ENCODE measurements around the gene CARD19. TPM values are rescaled to one million over a fixed set of nuclear protein-coding genes. Genes with fewer than 3 reads are reported as not detected.
A peak's percentile ranks its signal among the peaks of the same experiment; 100 is the strongest.

Gene CARD19
- total and polyA plus RNA-seq, 4 donors = 28.6 to 75.3 (median 53.4) TPM

- Histone ChIP-seq H3K27ac (ENCODE audit: low read depth, low read length) (no peak overlapping the region), H3K4me3 (ENCODE audit: low read depth, low read length) (no peak overlapping the region), H3K36me3 (ENCODE audit: control insufficient read depth, insufficient read depth, low read length) (peaks cover 53% of the 10 kb centered on the region), H3K27me3 (ENCODE audit: control insufficient read depth, insufficient read depth, low read length) (no peaks in the 10 kb centered on the region), H3K4me1 (ENCODE audit: control insufficient read depth, insufficient read depth, low read length) (peaks cover 94% of the 10 kb centered on the region), H3K9me3 (ENCODE audit: control insufficient read depth, insufficient read depth, low read length) (no peaks in the 10 kb centered on the region)
- peak in 1 of 6 donors; percentile 24 for DNase-seq (ENCODE audit: low read depth in 4 of 6, low spot score in 6 of 6)
- 75% methylated on average over 15 of the region's 15 CpGs for WGBS (ENCODE audit: insufficient coverage)
These were observed 35.0 kb downstream of the CARD19 start for GRCh38 chr9:93130861-93131481.

- WGBS (ENCODE audit: insufficient coverage) = 94% methylated on average over 10 of the region's 13 CpGs
- Histone ChIP-seq H3K4me3 (ENCODE audit: low read depth, low read length) (no peak overlapping the region), H3K27ac (ENCODE audit: low read depth, low read length) (peak overlapping the region; percentile 97)
These were observed 35.7 kb downstream of the CARD19 start for GRCh38 chr9:93131599-93132286.

GRCh38 chr9:93132287-93132927, 36.4 kb downstream of the CARD19 start:
- Histone ChIP-seq H3K27me3 (ENCODE audit: control insufficient read depth, insufficient read depth, low read length) (no peaks in the 10 kb centered on the region), H3K4me1 (ENCODE audit: control insufficient read depth, insufficient read depth, low read length) (peaks cover 84% of the 10 kb centered on the region), H3K36me3 (ENCODE audit: control insufficient read depth, insufficient read depth, low read length) (peaks cover 41% of the 10 kb centered on the region), H3K9me3 (ENCODE audit: control insufficient read depth, insufficient read depth, low read length) (no peaks in the 10 kb centered on the region), H3K4me3 (ENCODE audit: low read depth, low read length) (peak overlapping the region; percentile 80), H3K27ac (ENCODE audit: low read depth, low read length) (peak overlapping the region; percentile 97)
- peak in 2 of 6 donors; percentile 71 to 82 for DNase-seq (ENCODE audit: low read depth in 4 of 6, low spot score in 6 of 6)
- WGBS (ENCODE audit: insufficient coverage) = 50% methylated on average over 7 of the region's 12 CpGs

More at GRCh38 chr9:93131599-93132286, 35.7 kb downstream of the CARD19 start:
- peaks cover 91% of the 10 kb centered on the region for H3K4me1 ChIP-seq (ENCODE audit: control insufficient read depth, insufficient read depth, low read length)
- H3K9me3 ChIP-seq (ENCODE audit: control insufficient read depth, insufficient read depth, low read length) = no peaks in the 10 kb centered on the region
- H3K27me3 ChIP-seq (ENCODE audit: control insufficient read depth, insufficient read depth, low read length) = no peaks in the 10 kb centered on the region
- no peak for DNase-seq (ENCODE audit: low read depth in 4 of 6, low spot score in 6 of 6)
- H3K36me3 ChIP-seq (ENCODE audit: control insufficient read depth, insufficient read depth, low read length) = peaks cover 45% of the 10 kb centered on the region

GRCh38 chr9:93132946-93133680, 37.1 kb downstream of the CARD19 start:
- WGBS (ENCODE audit: insufficient coverage) = 26% methylated on average over 17 of the region's 21 CpGs
- no peak for DNase-seq (ENCODE audit: low read depth in 4 of 6, low spot score in 6 of 6)
- Histone ChIP-seq H3K4me3 (ENCODE audit: low read depth, low read length) (peak overlapping the region; percentile 80), H3K27me3 (ENCODE audit: control insufficient read depth, insufficient read depth, low read length) (no peaks in the 10 kb centered on the region), H3K4me1 (ENCODE audit: control insufficient read depth, insufficient read depth, low read length) (peaks cover 77% of the 10 kb centered on the region), H3K9me3 (ENCODE audit: control insufficient read depth, insufficient read depth, low read length) (no peaks in the 10 kb centered on the region), H3K36me3 (ENCODE audit: control insufficient read depth, insufficient read depth, low read length) (peaks cover 34% of the 10 kb centered on the region), H3K27ac (ENCODE audit: low read depth, low read length) (peak overlapping the region; percentile 97)

- H3K36me3 ChIP-seq (ENCODE audit: control insufficient read depth, insufficient read depth, low read length) = peaks cover 30% of the 10 kb centered on the region
- DNase-seq (ENCODE audit: low read depth in 4 of 6, low spot score in 6 of 6) = peak in 2 of 6 donors; percentile 62 to 79
- H3K9me3 ChIP-seq (ENCODE audit: control insufficient read depth, insufficient read depth, low read length) = no peaks in the 10 kb centered on the region
- no peaks in the 10 kb centered on the region for H3K27me3 ChIP-seq (ENCODE audit: control insufficient read depth, insufficient read depth, low read length)
- peaks cover 72% of the 10 kb centered on the region for H3K4me1 ChIP-seq (ENCODE audit: control insufficient read depth, insufficient read depth, low read length)
- peak overlapping the region; percentile 80 for H3K4me3 ChIP-seq (ENCODE audit: low read depth, low read length)
- under 1% methylated on average over 34 of the region's 34 CpGs for WGBS (ENCODE audit: insufficient coverage)
- peak overlapping the region; percentile 97 for H3K27ac ChIP-seq (ENCODE audit: low read depth, low read length)
These were observed 37.6 kb downstream of the CARD19 start for GRCh38 chr9:93133681-93134014.

GRCh38 chr9:93134015-93134739, 38.2 kb downstream of the CARD19 start, which contains the start of gene NINJ1:
Gene NINJ1 (minus strand): TSS chr9:93134251. CDS start chr9:93134217, 34 bp downstream.
- Histone ChIP-seq H3K27me3 (ENCODE audit: control insufficient read depth, insufficient read depth, low read length) (no peaks in the 10 kb centered on the region), H3K4me1 (ENCODE audit: control insufficient read depth, insufficient read depth, low read length) (peaks cover 67% of the 10 kb centered on the region), H3K9me3 (ENCODE audit: control insufficient read depth, insufficient read depth, low read length) (no peaks in the 10 kb centered on the region), H3K27ac (ENCODE audit: low read depth, low read length) (peak within 1 kb of the TSS; percentile 97), H3K36me3 (ENCODE audit: control insufficient read depth, insufficient read depth, low read length) (peaks cover 27% of the 10 kb centered on the region), H3K4me3 (ENCODE audit: low read depth, low read length) (peak within 1 kb of the TSS; percentile 80)
- under 1% methylated on average over 78 of the region's 78 CpGs for WGBS (ENCODE audit: insufficient coverage)
- DNase-seq (ENCODE audit: low read depth in 4 of 6, low spot score in 6 of 6) = peak in 4 of 6 donors; percentile 50 to 91 (median 69)

- no peak for DNase-seq (ENCODE audit: low read depth in 4 of 6, low spot score in 6 of 6)
- Histone ChIP-seq H3K36me3 (ENCODE audit: control insufficient read depth, insufficient read depth, low read length) (peaks cover 20% of the 10 kb centered on the region), H3K27ac (ENCODE audit: low read depth, low read length) (peak overlapping the region; percentile 92), H3K9me3 (ENCODE audit: control insufficient read depth, insufficient read depth, low read length) (no peaks in the 10 kb centered on the region), H3K4me3 (ENCODE audit: low read depth, low read length) (peak overlapping the region; percentile 60), H3K27me3 (ENCODE audit: control insufficient read depth, insufficient read depth, low read length) (no peaks in the 10 kb centered on the region), H3K4me1 (ENCODE audit: control insufficient read depth, insufficient read depth, low read length) (peaks cover 60% of the 10 kb centered on the region)
- WGBS (ENCODE audit: insufficient coverage) = 81% methylated on average over 11 of the region's 14 CpGs
These were observed 38.9 kb downstream of the CARD19 start for GRCh38 chr9:93134740-93135444.

- Histone ChIP-seq H3K27me3 (ENCODE audit: control insufficient read depth, insufficient read depth, low read length) (no peaks in the 10 kb centered on the region), H3K36me3 (ENCODE audit: control insufficient read depth, insufficient read depth, low read length) (peaks cover 8% of the 10 kb centered on the region), H3K9me3 (ENCODE audit: control insufficient read depth, insufficient read depth, low read length) (no peaks in the 10 kb centered on the region), H3K4me1 (ENCODE audit: control insufficient read depth, insufficient read depth, low read length) (peaks cover 49% of the 10 kb centered on the region), H3K27ac (ENCODE audit: low read depth, low read length) (no peak overlapping the region), H3K4me3 (ENCODE audit: low read depth, low read length) (no peak overlapping the region)
- DNase-seq (ENCODE audit: low read depth in 4 of 6, low spot score in 6 of 6) = peak in 2 of 6 donors; percentile 44 to 83
- 34% methylated on average over 8 of the region's 11 CpGs for WGBS (ENCODE audit: insufficient coverage)
These were observed 40.0 kb downstream of the CARD19 start for GRCh38 chr9:93136011-93136440.

Data from spinal cord (tissue), 10 donors.